DND-41 (cell line): ENCODE results near the gene ERBB4.

Experiments
- EZH2 ChIP-seq: IDR thresholded peaks from 3 replicates; pipeline ENCODE4 v1.6.1; 2012; ENCODE audit warnings: borderline replicate concordance, low read depth, mild to moderate bottlenecking, moderate library complexity, low read length, inconsistent platforms; ENCODE audit not compliant: severe bottlenecking
- TF ChIP-seq, protein P1 (sequence below): IDR thresholded peaks from 2 replicates; pipeline ENCODE4 v1.5.1; 2012; ENCODE audit warnings: borderline replicate concordance, low read length, moderate library complexity, mild to moderate bottlenecking; ENCODE audit not compliant: poor library complexity, severe bottlenecking; ENCODE audit errors: extremely low read depth

DNA sequence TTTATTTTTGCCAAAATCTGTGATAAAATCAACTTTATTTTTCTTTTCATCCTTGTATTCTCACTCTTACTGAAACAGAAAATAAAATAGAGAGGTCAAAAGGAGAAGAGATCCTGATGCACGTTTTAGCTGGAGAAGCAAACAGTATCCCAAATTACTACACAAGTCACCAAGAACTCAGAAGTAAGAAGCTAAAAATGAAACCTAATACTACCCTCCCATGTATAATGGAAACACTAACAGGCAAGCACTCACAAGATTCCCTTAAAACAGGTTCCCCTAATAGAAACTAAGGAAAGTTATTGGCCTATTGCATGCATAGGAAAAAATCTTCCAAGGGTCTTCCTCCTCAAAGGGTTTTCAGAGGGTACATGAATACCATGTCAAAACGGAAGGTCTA lies 927.0 kb downstream of the ERBB4 start:
- TF ChIP-seq, protein P1, sequence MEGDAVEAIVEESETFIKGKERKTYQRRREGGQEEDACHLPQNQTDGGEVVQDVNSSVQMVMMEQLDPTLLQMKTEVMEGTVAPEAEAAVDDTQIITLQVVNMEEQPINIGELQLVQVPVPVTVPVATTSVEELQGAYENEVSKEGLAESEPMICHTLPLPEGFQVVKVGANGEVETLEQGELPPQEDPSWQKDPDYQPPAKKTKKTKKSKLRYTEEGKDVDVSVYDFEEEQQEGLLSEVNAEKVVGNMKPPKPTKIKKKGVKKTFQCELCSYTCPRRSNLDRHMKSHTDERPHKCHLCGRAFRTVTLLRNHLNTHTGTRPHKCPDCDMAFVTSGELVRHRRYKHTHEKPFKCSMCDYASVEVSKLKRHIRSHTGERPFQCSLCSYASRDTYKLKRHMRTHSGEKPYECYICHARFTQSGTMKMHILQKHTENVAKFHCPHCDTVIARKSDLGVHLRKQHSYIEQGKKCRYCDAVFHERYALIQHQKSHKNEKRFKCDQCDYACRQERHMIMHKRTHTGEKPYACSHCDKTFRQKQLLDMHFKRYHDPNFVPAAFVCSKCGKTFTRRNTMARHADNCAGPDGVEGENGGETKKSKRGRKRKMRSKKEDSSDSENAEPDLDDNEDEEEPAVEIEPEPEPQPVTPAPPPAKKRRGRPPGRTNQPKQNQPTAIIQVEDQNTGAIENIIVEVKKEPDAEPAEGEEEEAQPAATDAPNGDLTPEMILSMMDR = no peak
- TF ChIP-seq EZH2 = no peak
